Memory B cell (primary cell): ENCODE results near the gene ZNHIT2.

Experiments
- ATAC-seq: fragments of 150-1000 bp; cut with Tn5 transposase; 2 replicates; pipeline ENCODE4 v1.10.0; 2021; ENCODE audit warnings: low read depth, mild to moderate bottlenecking, moderate library complexity
- DNase-seq, 2 donors: peaks; one replicate each; pipeline ENCODE4 v3.0.0; 2022; ENCODE audit warnings: low spot score in 2 of 2
- H3K27ac Mint-ChIP-seq: one replicate; pipeline ENCODE4 v1.8.0; 2022; ENCODE audit warnings: mild to moderate bottlenecking, moderate library complexity, mixed read lengths
- H3K27me3 Mint-ChIP-seq: one replicate; pipeline ENCODE4 v1.8.0; 2022; ENCODE audit warnings: mixed read lengths
- H3K36me3 Mint-ChIP-seq: one replicate; pipeline ENCODE4 v1.8.0; 2022; ENCODE audit warnings: mild to moderate bottlenecking, mixed read lengths
- H3K4me1 Mint-ChIP-seq: one replicate; pipeline ENCODE4 v1.8.0; 2022; ENCODE audit warnings: mixed read lengths
- H3K4me3 Mint-ChIP-seq: one replicate; pipeline ENCODE4 v1.8.0; 2022; ENCODE audit warnings: mild to moderate bottlenecking, moderate library complexity, mixed read lengths
- H3K9me3 Mint-ChIP-seq: one replicate; pipeline ENCODE4 v1.8.0; 2022; ENCODE audit warnings: mixed read lengths

ZNHIT2 gene

GRCh38 chr11:65148657-65149056 is 31.2 kb upstream of the ZNHIT2 start:
- H3K27ac Mint-ChIP-seq = no peak overlapping the region
- no peaks in the 10 kb centered on the region for H3K36me3 Mint-ChIP-seq
- no peaks in the 10 kb centered on the region for H3K27me3 Mint-ChIP-seq
- DNase-seq = no peak
- peaks cover 22% of the 10 kb centered on the region for H3K4me1 Mint-ChIP-seq
- no peak overlapping the region for H3K4me3 Mint-ChIP-seq
- H3K9me3 Mint-ChIP-seq = no peaks in the 10 kb centered on the region
- ATAC-seq = no peak

- Mint-ChIP-seq H3K4me3 (no peak overlapping the region), H3K4me1 (peaks cover 22% of the 10 kb centered on the region), H3K36me3 (no peaks in the 10 kb centered on the region), H3K27me3 (no peaks in the 10 kb centered on the region), H3K27ac (no peak overlapping the region), H3K9me3 (no peaks in the 10 kb centered on the region)
- no peak for DNase-seq
- ATAC-seq = no peak
Measured at GRCh38 chr11:65147352-65148075, 30.0 kb upstream of the ZNHIT2 start.

- no peak overlapping the region for H3K27ac Mint-ChIP-seq
- H3K36me3 Mint-ChIP-seq = no peaks in the 10 kb centered on the region
- peaks cover 17% of the 10 kb centered on the region for H3K4me1 Mint-ChIP-seq
- ATAC-seq (no peak), DNase-seq (no peak)
- no peak overlapping the region for H3K4me3 Mint-ChIP-seq
- H3K27me3 Mint-ChIP-seq = peaks cover 2% of the 10 kb centered on the region
- no peaks in the 10 kb centered on the region for H3K9me3 Mint-ChIP-seq
Measured at GRCh38 chr11:65141896-65142494, 24.5 kb upstream of the ZNHIT2 start.

- Mint-ChIP-seq H3K27me3 (no peaks in the 10 kb centered on the region), H3K27ac (no peak overlapping the region), H3K9me3 (no peaks in the 10 kb centered on the region), H3K36me3 (peaks cover 13% of the 10 kb centered on the region), H3K4me1 (peaks cover 31% of the 10 kb centered on the region), H3K4me3 (no peak overlapping the region)
- DNase-seq (no peak), ATAC-seq (no peak)
Measured at GRCh38 chr11:65136515-65137096, 19.1 kb upstream of the ZNHIT2 start.

GRCh38 chr11:65135633-65136145 is 18.2 kb upstream of the ZNHIT2 start:
- H3K27ac Mint-ChIP-seq = peak overlapping the region; percentile 100
- no peaks in the 10 kb centered on the region for H3K9me3 Mint-ChIP-seq

GRCh38 chr11:65134952-65135632 is 17.6 kb upstream of the ZNHIT2 start:
- H3K27me3 Mint-ChIP-seq = no peaks in the 10 kb centered on the region
- H3K9me3 Mint-ChIP-seq = no peaks in the 10 kb centered on the region
- peaks cover 45% of the 10 kb centered on the region for H3K4me1 Mint-ChIP-seq
- peak overlapping the region; percentile 100 for H3K4me3 Mint-ChIP-seq
- ATAC-seq (peak; percentile 73), DNase-seq (peak in 1 of 2 donors; percentile 77)
- H3K36me3 Mint-ChIP-seq = peaks cover 22% of the 10 kb centered on the region
- peak overlapping the region; percentile 100 for H3K27ac Mint-ChIP-seq

More at GRCh38 chr11:65135633-65136145, 18.2 kb upstream of the ZNHIT2 start:
- no peak for DNase-seq
- Mint-ChIP-seq H3K4me3 (peak overlapping the region; percentile 100), H3K27me3 (no peaks in the 10 kb centered on the region), H3K4me1 (peaks cover 41% of the 10 kb centered on the region), H3K36me3 (peaks cover 18% of the 10 kb centered on the region)
- no peak for ATAC-seq

- Mint-ChIP-seq H3K4me1 (peaks cover 51% of the 10 kb centered on the region), H3K4me3 (peak within 1 kb of the TSS; percentile 100), H3K27ac (peak within 1 kb of the TSS; percentile 100), H3K36me3 (peaks cover 23% of the 10 kb centered on the region), H3K9me3 (no peaks in the 10 kb centered on the region), H3K27me3 (no peaks in the 10 kb centered on the region)
- peak; percentile 90 to 95 for DNase-seq
- ATAC-seq = peak; percentile 67
Measured at GRCh38 chr11:65134240-65134951, 16.9 kb upstream of the ZNHIT2 start, which contains the start of gene SYVN1. TSS of gene SYVN1 (minus strand) at chr11:65134519. CDS start at chr11:65133601, 918 bp downstream.

- peak overlapping the region; percentile 100 for H3K4me3 Mint-ChIP-seq
- no peaks in the 10 kb centered on the region for H3K27me3 Mint-ChIP-seq
- H3K36me3 Mint-ChIP-seq = peaks cover 23% of the 10 kb centered on the region
- ATAC-seq = no peak
- H3K27ac Mint-ChIP-seq = peak overlapping the region; percentile 100
- peaks cover 51% of the 10 kb centered on the region for H3K4me1 Mint-ChIP-seq
- H3K9me3 Mint-ChIP-seq = no peaks in the 10 kb centered on the region
- DNase-seq = no peak
Measured at GRCh38 chr11:65133724-65134123, 16.2 kb upstream of the ZNHIT2 start.

GRCh38 chr11:65132988-65133700 is 15.6 kb upstream of the ZNHIT2 start:
- Mint-ChIP-seq H3K27me3 (no peaks in the 10 kb centered on the region), H3K36me3 (peaks cover 23% of the 10 kb centered on the region), H3K27ac (peak overlapping the region; percentile 100), H3K4me1 (peaks cover 51% of the 10 kb centered on the region), H3K9me3 (no peaks in the 10 kb centered on the region), H3K4me3 (peak overlapping the region; percentile 100)
- peak; percentile 8 for ATAC-seq
- DNase-seq = peak; percentile 47 to 55

- peak; percentile 54 to 59 for DNase-seq
- ATAC-seq = peak; percentile 55
- Mint-ChIP-seq H3K4me3 (peak overlapping the region; percentile 100), H3K9me3 (no peaks in the 10 kb centered on the region), H3K36me3 (peaks cover 23% of the 10 kb centered on the region), H3K4me1 (peaks cover 52% of the 10 kb centered on the region), H3K27ac (peak overlapping the region; percentile 100), H3K27me3 (no peaks in the 10 kb centered on the region)
Measured at GRCh38 chr11:65132238-65132987, 14.9 kb upstream of the ZNHIT2 start.

- Mint-ChIP-seq H3K4me1 (peaks cover 53% of the 10 kb centered on the region), H3K36me3 (peaks cover 25% of the 10 kb centered on the region), H3K27me3 (no peaks in the 10 kb centered on the region), H3K9me3 (no peaks in the 10 kb centered on the region), H3K27ac (peak overlapping the region; percentile 100), H3K4me3 (peak overlapping the region; percentile 100)
- DNase-seq (no peak), ATAC-seq (no peak)
Measured at GRCh38 chr11:65131895-65132237, 14.4 kb upstream of the ZNHIT2 start.

- DNase-seq = no peak
- H3K9me3 Mint-ChIP-seq = no peaks in the 10 kb centered on the region
- peaks cover 55% of the 10 kb centered on the region for H3K4me1 Mint-ChIP-seq
- H3K36me3 Mint-ChIP-seq = peaks cover 29% of the 10 kb centered on the region
- ATAC-seq = no peak
- peak overlapping the region; percentile 78 for H3K27ac Mint-ChIP-seq
- peak overlapping the region; percentile 100 for H3K4me3 Mint-ChIP-seq
- no peaks in the 10 kb centered on the region for H3K27me3 Mint-ChIP-seq
Measured at GRCh38 chr11:65131417-65131776, 13.9 kb upstream of the ZNHIT2 start.
